ENCODE data around the gene FTH1.

FTH1 gene

GRCh38 chr11:61978703-61979661 is 11.5 kb upstream of the FTH1 start:
- H3K4me3 ChIP-seq (ENCODE audit: low read depth, low read length): no peak overlapping the region
- DNase-seq (ENCODE audit: low read depth): peak; percentile 72
- TF ChIP-seq CTCF (conservative IDR thresholded peaks at IDR 0.05; ENCODE audit: low read depth, low read length): no peak

- DNase-seq (ENCODE audit: low read depth): no peak
- H3K4me3 ChIP-seq (ENCODE audit: low read depth, low read length): no peak overlapping the region
- TF ChIP-seq CTCF (conservative IDR thresholded peaks at IDR 0.05; ENCODE audit: low read depth, low read length): no peak
Observed at GRCh38 chr11:61976813-61977475, 9.5 kb upstream of the FTH1 start.

GRCh38 chr11:61976420-61976800 is 9.0 kb upstream of the FTH1 start:
- no peak overlapping the region for H3K4me3 ChIP-seq (ENCODE audit: low read depth, low read length)
- no peak for DNase-seq (ENCODE audit: low read depth)
- TF ChIP-seq CTCF (conservative IDR thresholded peaks at IDR 0.05; ENCODE audit: low read depth, low read length): no peak

- no peak for DNase-seq (ENCODE audit: low read depth)
- TF ChIP-seq CTCF (conservative IDR thresholded peaks at IDR 0.05; ENCODE audit: low read depth, low read length): no peak
- H3K4me3 ChIP-seq (ENCODE audit: low read depth, low read length): no peak overlapping the region
Observed at GRCh38 chr11:61975638-61976419, 8.4 kb upstream of the FTH1 start.

- H3K4me3 ChIP-seq (ENCODE audit: low read depth, low read length): no peak overlapping the region
- DNase-seq (ENCODE audit: low read depth): no peak
- no peak for TF ChIP-seq CTCF (conservative IDR thresholded peaks at IDR 0.05; ENCODE audit: low read depth, low read length)
Observed at GRCh38 chr11:61974766-61975631, 7.6 kb upstream of the FTH1 start.

- peak; percentile 9 for TF ChIP-seq CTCF (conservative IDR thresholded peaks at IDR 0.05; ENCODE audit: low read depth, low read length)
- no peak overlapping the region for H3K4me3 ChIP-seq (ENCODE audit: low read depth, low read length)
- DNase-seq (ENCODE audit: low read depth): no peak
Observed at GRCh38 chr11:61973476-61974162, 6.2 kb upstream of the FTH1 start.
